ENCODE data around the gene TMEM91.

DNA sequence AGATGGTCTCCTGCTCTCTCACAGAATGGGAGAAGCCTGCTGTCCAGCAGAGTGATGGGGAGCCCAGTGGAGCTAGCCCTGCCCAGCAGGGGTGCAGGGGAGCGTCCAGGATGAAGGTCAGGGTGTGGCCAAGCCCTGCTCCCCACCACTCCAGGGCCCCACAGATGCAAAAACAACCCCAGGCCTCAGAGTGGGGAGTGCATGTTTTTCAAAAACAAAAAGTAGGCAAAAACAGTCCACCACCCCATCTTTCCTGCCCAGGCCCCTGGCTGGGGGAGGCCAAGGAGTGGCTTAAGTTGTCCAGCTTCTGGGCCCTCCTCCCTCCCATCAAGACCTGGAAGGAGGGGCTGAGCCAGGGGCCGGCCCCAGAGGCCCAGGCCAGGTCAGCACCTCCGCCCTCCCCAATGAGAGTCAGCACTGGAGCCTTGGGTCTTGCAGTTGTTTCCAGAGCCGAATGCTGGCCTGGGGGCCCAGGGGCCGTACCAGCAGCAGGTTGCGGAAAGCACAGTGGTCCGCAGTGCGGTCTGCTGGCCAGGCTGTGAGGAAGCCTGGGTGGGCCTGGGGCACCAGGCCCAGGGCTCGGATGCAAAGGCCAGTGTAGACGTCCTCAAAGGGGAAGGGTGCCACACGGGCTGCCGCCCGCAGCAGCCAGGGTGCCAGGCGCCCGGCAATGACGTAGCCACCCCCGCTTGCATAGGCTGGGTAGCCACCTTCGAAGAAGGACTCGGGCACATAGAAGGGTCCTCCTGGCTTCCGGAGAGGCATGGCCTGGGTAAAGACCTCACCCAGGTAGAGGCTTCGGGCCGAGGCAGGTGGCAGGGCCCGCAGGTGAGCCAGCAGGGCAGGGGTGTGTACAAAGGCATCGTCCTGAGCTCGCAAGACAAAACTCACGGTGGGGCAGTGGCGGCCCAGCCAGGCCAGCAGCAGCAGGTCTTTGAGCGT is 49.1 kb downstream of the TMEM91 start:
- TF ChIP-seq, protein P1, sequence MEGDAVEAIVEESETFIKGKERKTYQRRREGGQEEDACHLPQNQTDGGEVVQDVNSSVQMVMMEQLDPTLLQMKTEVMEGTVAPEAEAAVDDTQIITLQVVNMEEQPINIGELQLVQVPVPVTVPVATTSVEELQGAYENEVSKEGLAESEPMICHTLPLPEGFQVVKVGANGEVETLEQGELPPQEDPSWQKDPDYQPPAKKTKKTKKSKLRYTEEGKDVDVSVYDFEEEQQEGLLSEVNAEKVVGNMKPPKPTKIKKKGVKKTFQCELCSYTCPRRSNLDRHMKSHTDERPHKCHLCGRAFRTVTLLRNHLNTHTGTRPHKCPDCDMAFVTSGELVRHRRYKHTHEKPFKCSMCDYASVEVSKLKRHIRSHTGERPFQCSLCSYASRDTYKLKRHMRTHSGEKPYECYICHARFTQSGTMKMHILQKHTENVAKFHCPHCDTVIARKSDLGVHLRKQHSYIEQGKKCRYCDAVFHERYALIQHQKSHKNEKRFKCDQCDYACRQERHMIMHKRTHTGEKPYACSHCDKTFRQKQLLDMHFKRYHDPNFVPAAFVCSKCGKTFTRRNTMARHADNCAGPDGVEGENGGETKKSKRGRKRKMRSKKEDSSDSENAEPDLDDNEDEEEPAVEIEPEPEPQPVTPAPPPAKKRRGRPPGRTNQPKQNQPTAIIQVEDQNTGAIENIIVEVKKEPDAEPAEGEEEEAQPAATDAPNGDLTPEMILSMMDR (IDR thresholded peaks at IDR 0.05; ENCODE audit: extremely low read depth in 1 of 2, insufficient read depth in 1 of 2, low read depth in 1 of 2, low read length in 2 of 2): no peak
- TF ChIP-seq, protein P2, sequence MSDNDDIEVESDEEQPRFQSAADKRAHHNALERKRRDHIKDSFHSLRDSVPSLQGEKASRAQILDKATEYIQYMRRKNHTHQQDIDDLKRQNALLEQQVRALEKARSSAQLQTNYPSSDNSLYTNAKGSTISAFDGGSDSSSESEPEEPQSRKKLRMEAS (IDR thresholded peaks at IDR 0.05; ENCODE audit: insufficient read depth, insufficient read length): no peak
- TF ChIP-seq GATA2 (IDR thresholded peaks at IDR 0.05; ENCODE audit: insufficient read depth, insufficient read length, low read depth, low read length) (no peak), EZH2 (IDR thresholded peaks at IDR 0.05; ENCODE audit: borderline replicate concordance, low read depth, low read length, severe bottlenecking) (no peak), POLR2A (IDR thresholded peaks at IDR 0.05; ENCODE audit: low read depth, low read length) (no peak)
